GM12873 (cell line): ENCODE data around the gene MGAT3.

Experiments used
- CTCF ChIP-seq: IDR thresholded peaks from 2 replicates; pipeline ENCODE4 v1.5.1; 2012; ENCODE audit warnings: low read depth, mild to moderate bottlenecking, moderate library complexity, low read length, control low read depth; ENCODE audit not compliant: insufficient read depth; ENCODE audit errors: missing control alignments

The MGAT3 gene

GRCh38 chr22:39490966-39491680, 34.3 kb downstream of the MGAT3 start:
- TF ChIP-seq CTCF = no peak

GRCh38 chr22:39491696-39492095, 34.9 kb downstream of the MGAT3 start:
- TF ChIP-seq CTCF = no peak

- TF ChIP-seq CTCF = no peak
Observed at GRCh38 chr22:39492186-39492585, 35.4 kb downstream of the MGAT3 start.

GRCh38 chr22:39493759-39494158, 36.9 kb downstream of the MGAT3 start:
- no peak for TF ChIP-seq CTCF

GRCh38 chr22:39494471-39495120, 37.8 kb downstream of the MGAT3 start:
- peak; percentile 4 for TF ChIP-seq CTCF

- TF ChIP-seq CTCF = peak; percentile 82
Observed at GRCh38 chr22:39496131-39496838, 39.5 kb downstream of the MGAT3 start.

GRCh38 chr22:39497429-39497828, 40.6 kb downstream of the MGAT3 start:
- no peak for TF ChIP-seq CTCF
